ENCODE data around the gene GABRB2.

GABRB2 gene

GRCh38 chr5:161288071-161288470, 258.5 kb downstream of the GABRB2 start:
- H3K79me2 ChIP-seq (ENCODE audit: insufficient read depth, low read length): no peaks in the 10 kb centered on the region
- H2AFZ ChIP-seq (ENCODE audit: low read depth, low read length, severe bottlenecking): no peak overlapping the region
- no peak overlapping the region for H3K9ac ChIP-seq (ENCODE audit: low read length)
- no peaks in the 10 kb centered on the region for H4K20me1 ChIP-seq (ENCODE audit: low read depth, low read length)
- no peaks in the 10 kb centered on the region for H3F3A ChIP-seq (ENCODE audit: insufficient read depth)
- no peaks in the 10 kb centered on the region for H3K9me3 ChIP-seq (ENCODE audit: insufficient read depth, low read length)
- no peak overlapping the region for H3K4me2 ChIP-seq (ENCODE audit: low read depth, low read length, poor library complexity, severe bottlenecking)
- H3K36me3 ChIP-seq (ENCODE audit: low read length): no peaks in the 10 kb centered on the region
- H3K27ac ChIP-seq (ENCODE audit: low read depth, low read length): no peak overlapping the region
- H3K9me2 ChIP-seq (replicated peaks; ENCODE audit: insufficient read depth, low read length): no peaks in the 10 kb centered on the region
- H3K4me3 ChIP-seq (ENCODE audit: insufficient read depth, low read length, poor library complexity, severe bottlenecking): no peak overlapping the region
- H3K27me3 ChIP-seq (ENCODE audit: low read length): no peaks in the 10 kb centered on the region
- TF ChIP-seq EZH2phosphoT487 (conservative IDR thresholded peaks at IDR 0.05; ENCODE audit: low read length): no peak
- no peak for TF ChIP-seq CTCF (IDR thresholded peaks at IDR 0.05; ENCODE audit: insufficient read depth, low read length, poor library complexity, severe bottlenecking)

GRCh38 chr5:161287436-161287835, 259.1 kb downstream of the GABRB2 start:
- no peaks in the 10 kb centered on the region for H3K36me3 ChIP-seq (ENCODE audit: low read length)
- H3K4me2 ChIP-seq (ENCODE audit: low read depth, low read length, poor library complexity, severe bottlenecking): no peak overlapping the region
- H3K27me3 ChIP-seq (ENCODE audit: low read length): no peaks in the 10 kb centered on the region
- no peak overlapping the region for H2AFZ ChIP-seq (ENCODE audit: low read depth, low read length, severe bottlenecking)
- no peak overlapping the region for H3K27ac ChIP-seq (ENCODE audit: low read depth, low read length)
- no peak overlapping the region for H3K9ac ChIP-seq (ENCODE audit: low read length)
- H3K79me2 ChIP-seq (ENCODE audit: insufficient read depth, low read length): no peaks in the 10 kb centered on the region
- no peaks in the 10 kb centered on the region for H3K9me3 ChIP-seq (ENCODE audit: insufficient read depth, low read length)
- H3K9me2 ChIP-seq (replicated peaks; ENCODE audit: insufficient read depth, low read length): no peaks in the 10 kb centered on the region
- H4K20me1 ChIP-seq (ENCODE audit: low read depth, low read length): no peaks in the 10 kb centered on the region
- TF ChIP-seq CTCF (IDR thresholded peaks at IDR 0.05; ENCODE audit: insufficient read depth, low read length, poor library complexity, severe bottlenecking): no peak
- no peak for TF ChIP-seq EZH2phosphoT487 (conservative IDR thresholded peaks at IDR 0.05; ENCODE audit: low read length)
- no peak overlapping the region for H3K4me3 ChIP-seq (ENCODE audit: insufficient read depth, low read length, poor library complexity, severe bottlenecking)
- no peaks in the 10 kb centered on the region for H3F3A ChIP-seq (ENCODE audit: insufficient read depth)

GRCh38 chr5:161286066-161286655, 260.4 kb downstream of the GABRB2 start:
- Histone ChIP-seq H3K9me3 (ENCODE audit: insufficient read depth, low read length) (no peaks in the 10 kb centered on the region), H3K27me3 (ENCODE audit: low read length) (no peaks in the 10 kb centered on the region), H3K79me2 (ENCODE audit: insufficient read depth, low read length) (no peaks in the 10 kb centered on the region), H3K9me2 (replicated peaks; ENCODE audit: insufficient read depth, low read length) (no peaks in the 10 kb centered on the region), H3K4me2 (ENCODE audit: low read depth, low read length, poor library complexity, severe bottlenecking) (no peak overlapping the region), H4K20me1 (ENCODE audit: low read depth, low read length) (no peaks in the 10 kb centered on the region), H2AFZ (ENCODE audit: low read depth, low read length, severe bottlenecking) (no peak overlapping the region), H3K9ac (ENCODE audit: low read length) (no peak overlapping the region), H3K4me3 (ENCODE audit: insufficient read depth, low read length, poor library complexity, severe bottlenecking) (no peak overlapping the region), H3K27ac (ENCODE audit: low read depth, low read length) (no peak overlapping the region), H3K36me3 (ENCODE audit: low read length) (no peaks in the 10 kb centered on the region), H3F3A (ENCODE audit: insufficient read depth) (no peaks in the 10 kb centered on the region)
- no peak for TF ChIP-seq CTCF (IDR thresholded peaks at IDR 0.05; ENCODE audit: insufficient read depth, low read length, poor library complexity, severe bottlenecking)
- no peak for TF ChIP-seq EZH2phosphoT487 (conservative IDR thresholded peaks at IDR 0.05; ENCODE audit: low read length)

All from SU-DHL-6 (cell line).